Pons (tissue), 1 donor: Measurements from ENCODE around the gene CHRD.

ENCODE experiments used
- DNase-seq: peaks from one replicate; pipeline ENCODE4 v3.0.0-alpha.2; 2016; ENCODE audit warnings: low spot score

The CHRD gene

GRCh38 chr3:184346480-184347190 is 33.2 kb upstream of the CHRD start:
- DNase-seq = no peak

- no peak for DNase-seq
Measured at GRCh38 chr3:184347321-184348056, 32.4 kb upstream of the CHRD start.

GRCh38 chr3:184348057-184348382 is 31.8 kb upstream of the CHRD start:
- no peak for DNase-seq

- DNase-seq = peak; percentile 45
Measured at GRCh38 chr3:184349563-184350470, 30.0 kb upstream of the CHRD start.

GRCh38 chr3:184350618-184351017 is 29.2 kb upstream of the CHRD start:
- DNase-seq = no peak

GRCh38 chr3:184351511-184352148 is 28.2 kb upstream of the CHRD start:
- no peak for DNase-seq

- no peak for DNase-seq
Measured at GRCh38 chr3:184352149-184352785, 27.6 kb upstream of the CHRD start.

GRCh38 chr3:184352897-184353545 is 26.8 kb upstream of the CHRD start:
- no peak for DNase-seq

- DNase-seq = no peak
Measured at GRCh38 chr3:184353546-184353941, 26.3 kb upstream of the CHRD start.

- no peak for DNase-seq
Measured at GRCh38 chr3:184354121-184354728, 25.6 kb upstream of the CHRD start.

GRCh38 chr3:184354754-184355153 is 25.1 kb upstream of the CHRD start:
- DNase-seq = no peak

GRCh38 chr3:184355261-184356040 is 24.4 kb upstream of the CHRD start:
- DNase-seq = no peak

- DNase-seq = no peak
Measured at GRCh38 chr3:184357248-184358123, 22.4 kb upstream of the CHRD start.

- DNase-seq = no peak
Measured at GRCh38 chr3:184358124-184358767, 21.6 kb upstream of the CHRD start.

GRCh38 chr3:184358921-184359350 is 20.9 kb upstream of the CHRD start:
- no peak for DNase-seq

- DNase-seq = peak; percentile 81
Measured at GRCh38 chr3:184359610-184360009, 20.2 kb upstream of the CHRD start.

- no peak for DNase-seq
Measured at GRCh38 chr3:184360070-184360928, 19.6 kb upstream of the CHRD start.
